GM19328 (cell line): ENCODE data around the gene LILRA2.
"Not testable (repeated sequence)": the region's sequence is repeated elsewhere in the genome, so short reads cannot be mapped to it uniquely, and the experiment has no call there.

Experiments
- ATAC-seq: cut with Tn5 transposase; IDR thresholded peaks from one replicate; pipeline ENCODE4 v1.9.1; 2021; ENCODE audit warnings: mild to moderate bottlenecking, moderate library complexity; ENCODE audit not compliant: unreplicated experiment

LILRA2 gene

GRCh38 chr19:54573330-54573872 lies at the start of gene LILRA2:
Gene LILRA2 (plus strand): TSS chr19:54573790. CDS start chr19:54573879, 89 bp downstream.
- ATAC-seq, result no peak

DNA sequence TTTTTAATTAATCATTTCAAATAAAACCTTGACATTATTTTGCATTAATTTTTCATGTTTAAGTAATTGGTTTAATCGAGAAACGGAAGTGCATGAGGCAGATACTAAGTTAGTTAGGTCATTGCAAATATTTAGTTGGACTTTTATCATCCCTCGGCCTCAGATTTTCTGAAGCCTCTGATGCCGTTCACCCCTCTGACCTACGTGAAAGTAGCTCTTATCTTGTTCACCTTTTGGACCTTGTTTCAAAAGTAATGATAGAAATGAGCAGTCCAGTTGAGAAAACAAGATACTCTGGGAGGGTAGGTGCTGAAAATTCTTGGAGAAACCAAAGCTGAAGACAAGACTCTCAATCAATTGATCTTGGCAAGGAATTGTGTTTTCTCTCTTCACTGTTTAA lies 48.0 kb upstream of the LILRA2 start:
- no peak for ATAC-seq

DNA sequence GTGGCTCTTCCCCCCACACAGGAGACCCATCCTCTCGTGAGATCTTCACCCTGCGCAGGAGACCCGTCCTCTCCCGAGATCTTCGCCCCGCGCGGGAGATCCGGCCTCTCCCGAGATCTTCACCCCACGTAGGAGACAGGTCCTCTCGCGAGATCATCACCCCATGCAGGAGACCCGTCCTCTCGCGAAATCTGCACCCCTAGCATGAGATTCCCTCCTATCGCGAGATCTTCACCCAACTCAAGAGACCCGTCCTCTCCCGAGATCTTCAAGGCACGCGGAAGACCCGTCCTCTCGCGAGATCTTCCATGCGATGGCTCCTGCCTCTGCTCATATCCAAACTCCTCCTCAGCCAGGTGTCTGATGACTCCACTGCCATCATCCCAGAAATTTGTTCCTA lies 46.6 kb upstream of the LILRA2 start:
- no peak for ATAC-seq

DNA sequence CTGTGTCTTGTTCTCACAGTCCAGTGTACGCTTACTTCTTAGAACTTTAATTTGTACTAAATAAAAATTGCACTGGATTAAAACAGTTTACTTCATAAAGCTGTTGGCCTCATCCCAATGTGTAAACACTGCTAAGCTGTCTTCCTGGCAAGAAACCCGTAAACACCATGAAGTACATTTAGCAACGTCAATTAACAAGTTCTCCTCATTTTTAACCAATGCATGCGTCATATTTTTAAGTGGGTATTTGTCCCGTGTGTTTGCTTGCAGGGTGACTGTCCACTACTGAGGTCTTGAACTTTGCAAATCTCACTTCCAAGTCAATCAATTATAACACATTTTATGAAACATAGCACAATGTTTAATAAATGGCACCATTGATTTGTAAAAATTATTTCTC lies 42.7 kb upstream of the LILRA2 start:
- ATAC-seq, result no peak

GRCh38 chr19:54532528-54532927 lies 41.1 kb upstream of the LILRA2 start:
- ATAC-seq, result no peak

- ATAC-seq, result no peak
Measured at GRCh38 chr19:54533476-54533875, 40.1 kb upstream of the LILRA2 start.

DNA sequence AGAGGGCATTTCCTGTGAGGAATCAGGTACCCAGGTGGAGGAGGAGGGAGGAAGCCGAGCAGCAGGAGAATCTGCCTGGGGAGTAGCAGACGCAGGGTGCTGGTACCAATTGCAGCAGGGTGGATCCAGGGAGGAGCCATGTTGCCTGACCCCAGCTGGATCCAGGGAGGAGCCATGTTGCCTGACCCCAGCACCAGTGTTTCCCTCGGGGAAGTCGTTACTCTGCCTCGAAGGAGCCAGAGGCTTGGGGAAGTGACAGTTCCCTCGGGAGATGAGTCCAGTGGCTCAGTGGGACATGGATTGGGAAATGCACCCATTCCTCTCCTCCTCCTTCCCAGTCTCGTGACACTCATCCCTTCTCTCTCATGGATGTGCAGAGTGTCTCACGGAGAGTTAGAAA lies 39.4 kb upstream of the LILRA2 start:
- ATAC-seq, result no peak

GRCh38 chr19:54535601-54536000 lies 38.0 kb upstream of the LILRA2 start:
- no peak for ATAC-seq

- ATAC-seq, result no peak
Measured at GRCh38 chr19:54536956-54537355, 36.6 kb upstream of the LILRA2 start.

- no peak for ATAC-seq
Measured at GRCh38 chr19:54541712-54542111, 31.9 kb upstream of the LILRA2 start.

- no peak for ATAC-seq
Measured at GRCh38 chr19:54548806-54549205, 24.8 kb upstream of the LILRA2 start.

DNA sequence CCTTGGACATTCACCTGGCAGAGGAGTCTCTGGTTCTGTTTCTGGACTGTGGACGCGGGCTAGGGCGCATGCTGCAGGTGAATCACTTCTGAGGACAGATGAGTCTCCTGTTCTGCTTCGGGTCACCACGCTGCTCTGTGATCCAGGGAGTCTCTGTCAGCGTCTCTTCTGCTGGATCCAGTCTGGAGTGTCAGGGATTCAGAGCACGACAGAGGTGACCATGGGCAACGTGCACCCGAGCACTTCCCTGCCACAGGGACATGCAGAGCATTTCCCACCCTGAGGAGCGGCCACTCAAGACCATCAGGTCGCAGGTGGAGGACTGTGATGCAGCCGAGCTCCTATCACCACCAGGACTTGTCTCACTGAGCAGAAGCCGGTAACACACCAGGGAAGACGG lies 24.4 kb upstream of the LILRA2 start:
- ATAC-seq, result no peak

DNA sequence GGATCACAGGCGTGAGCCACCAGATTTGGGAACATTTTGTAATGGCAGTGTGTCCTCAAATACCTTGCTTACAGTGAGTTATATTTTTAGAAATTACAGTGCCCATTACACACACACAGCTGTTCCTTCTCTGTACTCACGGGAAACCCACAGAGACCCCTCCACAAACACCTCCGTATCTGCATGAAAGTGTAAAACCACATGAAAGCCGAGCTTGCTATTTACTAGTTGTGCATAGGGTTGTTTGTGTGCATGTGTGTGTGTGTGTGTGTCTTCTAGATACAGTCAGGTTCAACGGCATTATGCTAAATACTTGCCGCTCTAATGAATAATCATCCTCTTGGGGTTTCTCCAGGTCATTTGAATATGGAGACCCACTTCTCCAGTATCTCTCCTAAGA lies 22.3 kb upstream of the LILRA2 start:
- no peak for ATAC-seq

GRCh38 chr19:54551950-54552912 lies 21.4 kb upstream of the LILRA2 start:
- ATAC-seq, result no peak

DNA sequence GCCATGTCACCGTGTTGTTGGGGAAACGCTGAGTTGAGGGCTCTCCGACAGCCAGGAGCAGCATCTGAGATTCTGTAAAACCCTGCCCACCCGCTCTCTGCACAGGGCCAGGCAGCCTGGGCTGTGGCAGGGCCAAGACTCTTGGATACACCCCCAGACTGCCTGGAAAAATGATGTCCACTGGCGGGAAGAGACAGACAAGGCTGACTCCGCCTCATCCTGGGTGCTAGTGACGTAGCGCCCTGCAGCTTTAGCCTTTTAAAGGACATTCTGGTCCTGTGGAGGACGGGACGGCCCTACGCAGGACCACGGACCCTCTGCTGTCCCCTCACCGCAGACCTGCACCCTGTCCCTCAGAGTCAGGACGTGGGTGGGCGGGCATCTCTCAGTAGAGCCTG lies 20.7 kb upstream of the LILRA2 start:
- no peak for ATAC-seq

- ATAC-seq, result no peak
Measured at GRCh38 chr19:54554006-54554405, 19.6 kb upstream of the LILRA2 start.

DNA sequence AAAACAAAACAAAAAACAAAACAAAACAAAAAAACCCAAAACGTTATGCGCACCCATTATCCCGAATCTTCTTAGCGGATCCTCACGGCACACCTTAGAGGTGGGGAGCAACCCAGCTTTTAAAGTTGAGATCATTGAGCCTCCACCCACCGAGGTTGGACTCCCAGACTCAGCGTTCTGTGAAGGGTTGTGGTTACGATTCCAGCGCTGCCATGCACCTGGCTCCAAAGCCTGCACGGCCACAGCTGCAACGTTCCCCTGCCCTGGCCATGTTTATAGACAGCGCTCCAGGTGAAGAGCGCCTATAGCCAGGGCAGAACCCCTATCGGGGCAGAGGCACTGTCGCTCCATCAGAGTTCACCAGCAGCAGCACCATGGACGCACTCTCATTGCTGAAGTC lies 18.7 kb upstream of the LILRA2 start:
- ATAC-seq, result no peak

DNA sequence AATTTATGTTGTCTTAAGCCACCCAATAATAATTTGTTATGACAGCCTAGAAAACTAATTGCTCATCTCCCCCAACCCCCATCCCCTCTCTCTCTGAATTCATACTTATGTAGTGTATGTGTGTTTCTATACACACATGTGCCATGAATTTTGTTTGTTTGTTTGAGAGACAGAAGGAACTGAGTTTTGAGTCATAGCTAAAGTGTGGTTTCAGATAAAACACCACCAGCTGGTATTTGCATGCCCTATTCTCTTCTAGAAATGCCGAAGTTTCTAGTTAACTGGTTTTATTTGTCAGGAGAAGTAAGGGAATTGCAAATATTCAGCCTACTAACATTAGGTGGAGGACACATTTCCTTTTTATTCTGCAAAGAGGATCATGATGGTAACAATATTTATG lies 17.4 kb upstream of the LILRA2 start:
- ATAC-seq, result no peak

- no peak for ATAC-seq
Measured at GRCh38 chr19:54558339-54558738, 15.3 kb upstream of the LILRA2 start.

DNA sequence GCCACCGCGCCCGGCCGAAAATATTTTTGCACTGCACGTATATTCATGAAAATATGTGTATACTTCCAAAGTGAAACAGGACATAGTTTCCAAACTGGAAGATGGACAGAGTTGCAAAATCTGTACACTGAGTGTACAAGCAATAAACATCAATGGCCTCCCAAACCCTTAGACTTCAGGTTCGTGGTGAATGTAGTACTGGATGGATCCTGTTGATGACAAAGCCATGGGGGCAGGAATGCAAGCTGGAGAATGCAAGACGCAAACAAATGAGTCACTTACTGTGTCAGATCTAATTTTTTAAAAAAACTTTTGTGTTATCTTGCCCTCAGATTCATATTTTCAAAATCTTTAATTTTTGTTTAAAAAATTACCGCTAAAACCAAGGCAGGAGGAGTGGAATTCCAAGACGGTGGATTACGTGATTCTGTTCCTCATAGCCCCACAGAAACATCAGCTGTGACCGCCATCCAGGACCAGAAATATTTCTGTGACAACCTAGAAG lies 12.7 kb upstream of the LILRA2 start:
- ATAC-seq, result no peak

GRCh38 chr19:54561840-54562239 lies 11.8 kb upstream of the LILRA2 start:
- ATAC-seq, result no peak

GRCh38 chr19:54563206-54563605 lies 10.4 kb upstream of the LILRA2 start:
- ATAC-seq, result not testable (repeated sequence)
